NCI-H510A treated with DMSO at 0.1 percent for 48 hours (cell line): ENCODE measurements around the gene ATP9B.
"Not testable (repeated sequence)": the region's sequence is repeated elsewhere in the genome, so short reads cannot be mapped to it uniquely, and the experiment has no call there.

Experiments used
- DNase-seq: peaks from one replicate; lab custom pipeline; 2025; lab: John Stamatoyannopoulos, UW

The ATP9B gene

DNA sequence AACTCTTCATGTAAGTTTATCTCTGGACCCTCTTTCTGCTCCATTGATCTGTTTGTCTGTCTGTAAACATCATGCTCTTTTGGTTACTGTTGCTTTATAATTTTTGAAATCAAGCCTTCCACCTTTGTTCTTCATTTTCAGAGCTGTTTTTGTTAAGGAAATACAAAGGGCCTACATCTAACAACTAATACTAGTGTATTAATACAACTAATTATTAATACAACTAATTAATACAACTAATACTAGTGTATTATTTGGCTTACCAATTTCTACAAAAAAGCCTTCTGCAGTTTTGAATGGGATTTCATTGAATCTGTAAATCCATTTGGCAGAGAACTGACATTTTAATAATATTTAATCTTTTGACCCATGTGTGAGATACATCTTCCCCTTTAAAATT is 66.7 kb downstream of the ATP9B start:
- no peak for DNase-seq

DNA sequence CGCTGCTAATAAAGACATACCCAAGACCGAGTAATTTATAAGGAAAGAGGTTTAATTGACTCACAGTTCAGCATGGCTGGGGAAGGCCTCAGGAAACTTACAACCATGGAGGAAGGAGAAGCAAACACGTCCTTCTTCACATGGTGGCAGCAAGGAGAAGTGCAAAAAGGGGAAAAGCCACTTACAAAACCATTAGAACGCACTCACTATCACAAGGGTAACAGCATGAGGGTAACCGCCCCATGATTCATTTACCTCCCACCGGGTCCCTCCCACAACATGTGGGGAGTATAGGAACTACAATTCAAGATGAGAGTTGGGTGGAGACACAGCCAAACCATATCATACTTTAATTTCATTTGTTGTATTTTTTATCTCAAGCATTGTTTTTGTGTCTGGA is 67.5 kb downstream of the ATP9B start:
- no peak for DNase-seq

DNA sequence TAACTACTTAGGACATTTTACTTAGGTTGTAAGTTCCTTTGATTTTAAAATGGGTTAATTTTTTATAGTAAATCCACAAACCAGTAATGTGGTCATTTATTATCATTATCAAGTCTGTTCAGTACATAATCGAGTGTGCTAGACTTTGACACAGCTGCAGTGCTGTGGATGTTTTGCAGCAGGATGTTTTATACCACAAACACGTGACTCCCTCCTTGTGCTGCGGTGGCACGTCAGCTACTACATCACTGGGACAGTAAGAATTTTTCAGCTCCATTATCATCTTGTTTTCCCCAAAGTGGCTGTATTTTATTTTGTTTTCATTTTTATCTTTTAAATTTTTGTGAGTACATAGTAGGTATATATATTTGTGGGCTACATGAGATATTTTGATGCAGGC is 70.0 kb downstream of the ATP9B start:
- no peak for DNase-seq

DNA sequence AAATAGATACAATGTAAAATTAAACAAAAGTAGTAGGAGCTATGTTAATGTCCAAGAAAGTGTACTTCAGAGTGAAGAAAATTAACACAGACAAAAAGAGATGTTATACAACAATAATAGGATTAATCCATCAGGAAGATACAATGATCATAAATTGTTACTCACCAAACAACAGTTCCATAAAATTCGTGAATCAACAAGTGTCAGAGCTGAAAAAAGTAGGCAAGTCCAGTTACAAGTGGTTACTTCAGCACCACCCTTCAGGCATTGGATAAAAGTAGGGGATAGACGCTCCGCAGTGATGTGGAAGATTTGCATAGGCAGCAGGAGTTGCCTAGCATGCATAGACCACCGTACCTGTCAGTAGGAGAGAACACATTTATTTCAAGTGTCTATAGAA is 77.8 kb downstream of the ATP9B start:
- DNase-seq, result no peak

DNA sequence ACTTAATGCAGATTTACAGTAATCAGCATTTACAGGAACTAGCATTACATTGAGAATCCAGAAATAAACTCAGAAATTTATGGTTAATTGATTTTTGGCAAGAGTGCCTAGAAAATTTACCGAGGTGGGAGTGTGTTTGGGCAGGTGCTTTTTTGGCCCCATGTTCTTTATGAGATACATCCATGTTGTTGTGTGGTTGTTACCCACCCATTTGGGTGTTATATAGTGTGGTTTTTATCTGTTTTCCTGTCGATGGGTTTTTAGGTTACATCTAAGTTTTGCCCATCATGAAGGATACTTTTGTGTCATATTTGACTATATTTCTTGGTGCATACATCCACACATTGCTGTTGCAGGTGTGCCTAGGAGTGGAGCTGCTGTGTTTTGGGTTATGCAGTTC is 82.0 kb downstream of the ATP9B start:
- DNase-seq, result no peak

DNA sequence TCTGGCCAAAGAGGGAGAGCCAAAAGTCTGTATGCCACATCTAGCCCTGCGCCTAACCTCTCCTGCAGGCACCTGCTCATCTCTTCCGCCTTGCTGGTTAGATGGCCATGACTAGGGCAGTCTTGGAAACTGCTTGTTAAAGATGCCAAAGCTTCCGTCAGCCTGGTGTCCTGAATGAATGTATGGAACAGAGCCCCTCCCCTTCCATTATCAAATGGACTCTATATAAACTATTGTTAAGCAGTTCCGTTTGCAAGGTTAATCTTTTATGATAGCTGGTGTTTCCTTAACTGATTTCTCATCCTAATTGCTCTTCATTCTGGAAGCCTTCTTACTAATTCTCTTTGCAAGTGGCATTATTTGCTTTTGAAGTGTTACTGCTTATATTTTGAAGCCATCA is 87.1 kb downstream of the ATP9B start:
- DNase-seq, result no peak

DNA sequence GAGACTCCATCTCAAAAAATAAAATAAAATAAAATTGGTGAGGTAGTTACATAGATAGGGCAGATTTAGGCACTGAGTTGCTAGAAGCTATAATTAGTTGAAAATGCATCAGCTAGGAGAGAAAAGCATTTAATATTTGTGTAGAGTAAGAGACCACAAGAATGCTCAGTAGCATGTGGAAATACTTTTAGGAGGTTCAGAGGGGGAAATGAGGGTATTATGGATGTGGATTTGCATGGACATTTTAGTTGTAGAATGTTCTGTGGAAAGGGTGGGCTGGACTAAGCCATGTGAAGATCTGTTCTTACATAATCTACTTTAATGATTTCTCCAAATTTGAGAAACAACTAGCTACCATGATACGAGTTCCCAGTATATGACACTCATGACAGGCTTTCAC is 95.5 kb downstream of the ATP9B start:
- no peak for DNase-seq

DNA sequence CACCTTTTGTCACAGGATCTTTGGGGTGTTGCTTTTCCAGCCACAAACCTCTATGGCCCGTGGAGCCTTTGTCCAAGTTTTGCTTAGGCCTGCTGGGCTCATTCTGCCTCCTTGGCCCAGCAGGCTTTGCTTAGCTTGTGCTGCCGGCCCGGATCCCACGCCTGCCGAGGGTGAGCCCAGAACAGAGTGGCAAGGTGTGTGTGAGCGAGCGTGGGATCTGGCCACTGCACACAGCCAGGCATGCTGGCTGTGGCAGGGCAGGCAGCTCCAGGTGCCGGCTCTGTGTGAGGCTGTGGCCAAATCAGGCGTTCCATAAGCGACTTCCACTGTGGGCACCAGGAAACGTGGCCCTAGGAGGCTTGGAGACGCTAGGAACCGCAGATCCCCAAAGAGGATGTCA is 97.5 kb downstream of the ATP9B start:
- DNase-seq, result no peak

DNA sequence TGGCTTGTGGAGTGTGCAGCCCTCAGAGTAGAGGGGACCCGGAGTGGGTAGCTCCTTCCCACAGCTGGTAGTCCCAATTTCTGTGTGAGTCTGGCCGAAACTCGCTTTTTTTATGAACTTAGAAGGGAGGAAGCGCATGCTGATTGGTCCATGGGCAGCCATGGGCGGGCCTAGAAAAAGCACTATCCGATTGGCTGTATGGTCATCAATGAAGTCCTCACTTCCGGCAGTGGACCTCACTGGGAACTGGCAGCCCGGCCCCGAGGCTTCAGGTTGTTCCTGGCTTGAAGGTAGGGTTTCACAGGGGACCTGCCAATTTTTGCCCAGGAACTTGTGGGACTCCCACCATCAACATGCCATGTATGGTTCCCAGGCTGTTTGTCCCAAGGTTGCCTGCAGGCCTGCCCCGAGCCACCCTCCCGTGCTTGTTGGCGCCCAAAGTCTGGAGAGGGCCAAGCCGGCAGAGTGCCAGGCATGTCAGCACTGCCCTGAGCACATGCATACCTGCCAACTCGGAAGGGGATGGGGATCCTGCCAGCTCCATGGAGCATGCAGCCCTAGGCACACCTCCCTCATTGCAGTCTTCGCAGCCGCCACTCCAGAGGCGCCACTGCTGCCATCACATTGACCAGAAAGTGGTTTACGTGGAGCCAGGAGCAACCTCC is 98.5 kb downstream of the ATP9B start:
- no peak for DNase-seq

DNA sequence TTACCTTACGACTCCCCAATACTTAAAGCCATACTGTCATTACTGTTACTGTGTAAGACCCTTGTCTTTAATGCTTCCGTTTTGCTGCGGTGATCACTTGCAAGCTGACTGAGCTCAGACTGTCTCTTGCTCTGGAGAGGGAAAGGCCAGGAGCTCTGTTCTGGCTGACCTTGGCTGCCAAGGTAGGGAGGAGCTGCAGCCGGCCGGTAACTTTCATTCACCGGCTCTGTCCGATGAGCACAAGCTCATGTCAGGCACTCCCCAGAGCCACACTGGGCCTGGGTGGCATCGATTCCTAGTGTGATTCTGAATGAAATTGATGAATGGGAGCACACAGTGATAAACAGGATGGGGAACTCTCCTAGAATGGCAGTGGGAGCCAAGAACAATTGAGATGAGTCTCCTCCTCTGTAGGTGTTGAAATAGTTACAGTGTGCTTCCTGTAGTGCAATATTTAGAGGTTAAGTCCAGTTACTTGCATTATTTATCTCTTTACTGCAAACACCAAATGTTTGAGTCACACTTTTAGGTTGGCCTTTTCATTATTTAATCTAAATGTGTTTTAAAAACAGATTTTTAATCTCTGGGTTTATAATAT is 100.9 kb downstream of the ATP9B start:
- no peak for DNase-seq

DNA sequence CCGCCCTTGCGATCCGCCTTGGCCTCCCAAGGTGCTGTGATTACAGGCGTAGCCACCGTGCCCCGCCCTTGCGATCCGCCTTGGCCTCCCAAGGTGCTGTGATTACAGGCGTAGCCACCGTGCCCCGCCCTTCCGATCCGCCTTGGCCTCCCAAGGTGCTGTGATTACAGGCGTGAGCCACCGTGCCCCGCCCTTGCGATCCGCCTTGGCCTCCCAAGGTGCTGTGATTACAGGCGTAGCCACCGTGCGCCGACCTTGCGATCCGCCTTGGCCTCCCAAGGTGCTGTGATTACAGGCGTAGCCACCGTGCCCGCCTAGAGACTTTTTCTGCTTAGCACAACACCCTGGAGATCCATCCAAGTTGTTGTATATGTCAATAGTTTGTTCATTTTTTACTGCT is 103.1 kb downstream of the ATP9B start:
- DNase-seq, result not testable (repeated sequence)

DNA sequence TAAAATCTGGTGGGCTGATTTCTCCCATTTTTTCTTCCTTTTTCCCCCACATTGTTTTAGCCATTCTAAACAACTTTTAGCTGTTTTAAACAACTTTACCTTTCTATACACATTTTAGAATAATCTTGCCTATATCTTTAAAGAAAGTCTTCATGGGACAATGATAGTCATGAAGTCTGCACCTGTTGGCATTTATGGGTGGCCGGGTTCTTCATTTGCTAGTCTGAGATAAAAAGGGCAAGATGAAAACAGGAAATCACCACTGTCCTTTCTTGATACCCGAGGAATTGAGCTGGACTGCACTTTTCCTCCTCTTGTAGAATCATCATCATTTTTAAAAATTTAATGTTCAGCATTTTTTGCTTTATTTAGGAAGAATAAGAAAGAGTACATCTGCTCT is 104.5 kb downstream of the ATP9B start:
- DNase-seq, result no peak

DNA sequence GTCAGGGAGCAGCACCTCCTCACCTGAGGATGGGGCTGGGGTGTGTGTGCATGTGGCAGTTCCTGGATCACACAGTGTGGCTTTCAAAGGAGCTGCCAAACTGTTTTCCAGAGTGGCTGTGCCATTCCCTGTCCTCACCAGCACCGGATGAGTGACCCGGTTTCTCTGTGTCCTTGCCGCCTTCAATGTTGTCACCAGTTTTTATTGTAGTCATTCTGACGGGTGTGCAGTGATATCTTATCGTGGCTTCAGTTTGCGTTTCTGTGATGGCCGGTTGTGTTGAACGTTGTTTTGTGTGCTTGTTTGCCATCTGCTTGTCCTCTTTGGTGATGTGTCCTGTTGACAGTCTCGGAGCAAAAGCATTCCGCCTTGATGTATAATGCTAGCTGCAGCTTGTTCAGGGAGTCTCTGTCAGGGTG is 108.9 kb downstream of the ATP9B start:
- DNase-seq, result no peak

DNA sequence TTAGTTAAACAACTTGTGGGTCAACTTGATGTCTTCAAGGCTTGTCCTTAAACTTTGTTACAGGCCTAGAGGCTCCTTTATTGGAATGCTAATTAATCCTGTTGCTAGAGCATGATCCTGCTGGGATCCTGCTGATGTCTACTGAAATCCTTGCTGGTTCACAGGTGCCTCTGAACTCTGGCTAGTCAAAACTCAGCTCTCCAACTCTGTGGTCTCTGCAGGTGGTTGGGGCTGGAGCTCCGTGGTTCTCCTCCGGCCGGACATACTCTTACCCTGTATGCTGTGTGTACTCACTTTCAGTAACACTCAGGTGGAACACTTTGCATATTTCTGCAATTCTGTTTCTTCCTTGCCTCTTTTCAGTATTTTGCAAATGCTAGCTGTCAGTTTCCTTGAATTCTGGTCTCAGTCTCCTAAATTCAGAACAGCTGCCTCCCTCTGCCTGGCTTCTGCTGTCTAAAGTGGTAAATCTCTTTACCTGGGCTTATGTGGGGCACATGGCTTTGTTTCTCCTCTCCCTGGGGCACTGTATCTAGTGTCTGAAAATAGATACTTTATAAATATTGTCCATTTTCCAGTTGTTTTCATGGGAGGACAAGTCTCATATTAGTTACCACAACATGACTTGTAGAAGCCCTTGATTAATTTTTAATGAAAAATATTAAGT is 113.0 kb downstream of the ATP9B start:
- DNase-seq, result no peak

DNA sequence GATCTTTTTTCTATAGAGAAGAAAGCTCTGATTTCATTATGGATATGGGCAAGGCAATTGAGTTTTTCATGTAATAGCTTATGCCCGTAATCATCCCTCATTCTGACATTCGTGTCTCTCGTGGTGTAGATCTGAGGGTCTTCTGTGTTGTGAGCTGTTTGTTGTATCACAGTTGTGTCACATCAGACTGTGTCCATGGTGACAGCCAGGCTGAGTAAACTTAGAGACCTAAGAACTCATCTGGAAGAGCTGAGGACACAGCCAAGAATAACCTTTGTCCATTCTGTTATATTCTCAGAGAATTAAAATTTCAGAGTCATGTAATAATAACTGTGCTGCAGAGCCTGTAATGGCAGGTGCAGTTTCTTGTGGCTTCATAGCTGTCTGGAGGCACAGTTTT is 116.5 kb downstream of the ATP9B start:
- no peak for DNase-seq

DNA sequence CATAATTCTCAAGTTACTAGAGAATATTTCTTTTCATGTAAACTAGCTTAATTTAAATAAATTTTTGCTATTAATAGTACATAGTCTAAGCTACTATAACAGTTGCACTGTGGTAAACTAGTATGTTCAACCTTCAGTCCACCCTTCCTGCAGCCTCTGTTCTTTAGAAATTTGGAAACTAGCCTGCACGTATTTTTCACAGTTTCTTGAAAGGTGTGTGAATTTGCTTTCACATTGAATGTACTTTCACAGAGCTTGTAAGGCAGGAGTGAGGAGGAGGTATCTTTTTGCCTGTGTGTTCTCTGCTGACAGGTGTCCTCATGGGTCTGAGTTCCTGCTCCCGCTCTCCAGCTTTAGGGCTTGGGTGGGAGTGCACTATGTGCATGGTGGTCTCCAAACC is 117.5 kb downstream of the ATP9B start:
- no peak for DNase-seq

DNA sequence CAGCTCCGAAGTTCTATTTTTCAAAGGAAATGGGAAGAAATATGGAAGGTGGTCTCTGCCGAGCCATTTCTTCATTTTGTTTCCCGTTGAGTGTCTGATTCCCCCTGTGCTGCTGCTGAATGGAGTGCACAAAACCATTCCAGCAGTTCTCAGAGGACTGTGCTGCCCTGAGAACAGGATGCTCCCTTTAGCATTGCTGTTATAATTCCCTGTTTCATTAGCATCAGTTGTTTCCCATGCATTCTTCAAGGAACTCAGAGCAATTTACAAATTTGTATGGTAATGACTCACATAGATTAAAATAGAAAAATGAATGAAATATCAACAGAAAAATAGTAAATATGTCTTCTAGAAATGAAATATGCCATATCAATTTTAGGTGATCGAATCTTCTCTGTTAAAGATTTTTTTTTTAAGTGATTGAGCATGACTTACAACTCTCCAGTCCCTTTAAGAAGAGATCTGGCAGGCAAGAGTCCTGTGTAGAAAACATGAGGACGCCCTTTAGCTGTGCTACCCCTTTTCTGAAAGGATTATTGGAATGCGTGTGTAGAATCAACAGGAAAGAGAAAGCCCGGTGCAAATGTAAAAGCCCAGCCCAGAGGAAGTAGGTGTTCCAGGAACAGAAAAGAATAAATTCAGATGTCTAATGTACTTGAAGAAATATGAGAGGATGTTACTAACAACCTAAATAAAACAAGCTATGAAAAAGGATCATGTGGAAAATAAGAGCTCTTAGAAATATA is 118.5 kb downstream of the ATP9B start:
- DNase-seq, result no peak

DNA sequence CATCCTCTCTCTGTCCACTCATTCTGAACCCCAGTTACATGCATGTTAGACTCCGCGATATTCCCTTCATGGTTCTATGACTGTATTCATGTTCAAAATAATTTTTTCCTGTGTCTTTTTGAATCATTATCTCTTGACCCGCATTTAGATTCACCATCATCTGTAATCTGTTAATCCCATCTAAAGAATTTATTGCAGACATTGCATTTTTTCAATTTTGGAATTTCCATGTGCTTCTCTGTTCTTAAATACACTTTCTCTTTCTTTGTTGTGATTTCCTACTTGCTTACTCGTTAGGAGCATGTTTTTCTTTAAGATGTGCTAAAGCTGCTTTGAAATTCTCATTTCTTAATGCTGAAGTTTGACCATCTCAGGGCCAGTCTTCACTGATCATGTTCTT is 122.2 kb downstream of the ATP9B start:
- DNase-seq, result no peak

DNA sequence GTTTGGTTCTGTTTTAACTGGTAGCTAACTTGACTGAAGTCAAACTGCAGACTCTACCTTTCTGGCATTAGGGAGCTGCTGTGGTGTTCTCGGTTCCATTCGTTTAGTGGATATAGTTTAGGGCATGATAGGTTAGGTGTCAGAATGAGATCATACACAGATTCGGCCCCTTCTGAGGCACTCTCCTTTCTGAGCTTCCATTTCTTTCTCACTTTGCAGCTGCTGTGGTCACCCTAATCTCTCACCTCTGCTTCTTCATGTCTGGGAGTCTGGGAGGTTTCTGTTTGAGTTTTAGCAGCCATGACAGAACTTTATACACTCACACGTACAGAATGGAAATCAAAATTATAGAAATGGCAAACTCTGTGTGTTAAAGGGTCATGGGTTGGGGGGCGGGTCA is 122.8 kb downstream of the ATP9B start:
- DNase-seq, result no peak

DNA sequence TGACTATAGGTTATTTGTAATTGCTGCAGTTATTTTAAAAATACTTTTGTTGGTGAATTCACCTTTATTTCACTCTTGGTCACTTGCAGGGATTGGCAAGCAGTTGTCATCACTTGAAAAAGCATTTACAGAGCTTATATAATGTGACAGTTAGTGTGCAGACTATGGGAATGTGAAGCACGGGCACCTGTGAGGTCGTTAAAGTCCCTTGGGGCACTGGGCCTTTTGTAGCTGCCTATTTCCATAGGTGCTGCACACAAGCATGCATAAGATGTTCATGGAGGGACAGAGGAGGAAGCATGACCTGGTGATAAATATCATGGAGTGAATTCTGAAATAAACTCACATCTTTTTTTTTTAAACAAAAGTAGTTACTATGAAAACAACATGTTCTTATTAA is 124.6 kb downstream of the ATP9B start:
- no peak for DNase-seq

DNA sequence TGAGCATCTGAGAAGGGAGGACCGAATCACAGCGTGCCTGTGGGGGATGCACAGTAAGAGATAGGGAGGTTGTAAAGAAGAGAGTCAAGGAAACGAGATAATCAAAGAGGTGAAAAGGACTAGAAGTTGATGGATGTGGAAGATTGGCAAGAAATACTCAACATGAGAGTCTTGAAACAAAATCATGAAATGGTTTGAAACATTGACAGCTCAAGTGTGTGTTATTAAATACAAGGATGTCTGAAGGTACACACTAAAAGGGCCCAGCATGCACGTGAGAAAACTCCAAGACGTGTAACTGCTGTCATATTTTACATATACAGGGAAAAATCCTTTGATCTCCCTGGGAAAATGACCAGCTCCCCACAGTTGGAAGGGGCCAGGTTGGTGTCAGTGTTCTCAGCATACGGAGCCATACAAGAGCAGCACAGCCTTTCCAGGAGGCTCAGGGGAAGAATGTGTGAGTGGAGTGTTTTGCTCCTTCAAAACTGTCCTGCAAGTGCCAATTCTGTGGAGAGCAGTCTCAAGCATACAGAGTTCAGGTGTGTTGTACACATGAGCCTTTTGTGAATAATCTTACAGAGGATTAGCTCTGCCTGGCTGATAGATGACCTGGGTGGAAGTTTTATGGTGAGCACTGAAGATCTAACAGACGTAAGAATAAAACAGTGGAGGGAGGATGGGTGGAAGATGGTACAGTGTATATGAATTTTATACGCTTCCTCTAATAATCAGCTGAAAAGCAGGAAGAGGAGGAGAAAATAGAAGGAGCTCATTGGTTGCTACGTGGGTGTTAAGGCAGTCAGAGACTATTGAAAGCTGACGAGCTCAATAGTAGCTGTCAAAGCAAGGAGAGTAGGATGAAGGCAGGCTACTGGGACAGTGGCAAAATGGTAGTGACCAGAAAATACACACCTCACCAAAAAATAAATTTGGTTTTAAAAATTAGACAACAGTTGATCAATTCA is 126.8 kb downstream of the ATP9B start:
- peak; percentile 62 for DNase-seq

DNA sequence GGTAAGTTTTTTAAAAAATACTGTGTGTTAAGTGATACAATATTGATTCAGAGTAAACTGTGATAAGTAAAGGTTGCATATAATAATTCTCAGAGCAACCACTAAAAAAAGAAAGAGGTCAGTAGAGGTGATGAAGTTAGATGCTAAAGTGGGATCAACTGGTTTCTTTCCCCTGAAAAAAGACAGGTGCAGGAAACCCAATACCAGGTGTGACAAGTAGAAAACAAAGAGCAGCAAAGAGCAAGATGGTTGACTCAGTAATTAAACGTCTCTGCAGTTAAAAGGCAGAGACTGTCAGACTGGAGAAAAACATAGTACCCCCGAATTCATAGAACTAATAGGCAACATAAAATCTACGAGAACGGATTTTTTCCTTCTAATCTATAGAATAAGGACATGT is 128.3 kb downstream of the ATP9B start:
- DNase-seq, result peak; percentile 93
